Mucosa of rectum (tissue), 2 donors: ENCODE data around the gene SLC49A3.
"Not testable (repeated sequence)": the region's sequence is repeated elsewhere in the genome, so short reads cannot be mapped to it uniquely, and the experiment has no call there.

Experiments
- H3K27ac ChIP-seq, 2 donors: one replicate each; pipeline ENCODE4 v1.7.0; 2013; ENCODE audit warnings: inconsistent platforms in 2 of 2, low read depth in 2 of 2, low read length in 2 of 2
- H3K27me3 ChIP-seq, 2 donors: one replicate each; pipeline ENCODE4 v1.7.0; 2013; ENCODE audit warnings: low read length in 2 of 2; ENCODE audit not compliant: control insufficient read depth in 2 of 2, insufficient read depth in 2 of 2
- H3K36me3 ChIP-seq, 2 donors: one replicate each; pipeline ENCODE4 v1.7.0; 2013; ENCODE audit warnings: low read length in 2 of 2; ENCODE audit not compliant: control insufficient read depth in 2 of 2, insufficient read depth in 2 of 2
- H3K4me1 ChIP-seq, 2 donors: one replicate each; pipeline ENCODE4 v1.7.0; 2013; ENCODE audit warnings: low read length in 2 of 2, mild to moderate bottlenecking in 1 of 2; ENCODE audit not compliant: control insufficient read depth in 2 of 2, insufficient read depth in 2 of 2
- H3K4me3 ChIP-seq, 2 donors: one replicate each; pipeline ENCODE4 v1.7.0; 2013; ENCODE audit warnings: low read length in 2 of 2
- H3K9ac ChIP-seq, 2 donors: one replicate each; pipeline ENCODE4 v1.7.0; 2013; ENCODE audit warnings: low read length in 2 of 2, low read depth in 1 of 2, mild to moderate bottlenecking in 1 of 2
- H3K9me3 ChIP-seq, 2 donors: one replicate each; pipeline ENCODE4 v1.7.0; 2013; ENCODE audit warnings: low read length in 2 of 2; ENCODE audit not compliant: control insufficient read depth in 2 of 2
- donor health status: healthy.
- donor health status: Normal muscosa, but diverticular disease.

The SLC49A3 gene

DNA sequence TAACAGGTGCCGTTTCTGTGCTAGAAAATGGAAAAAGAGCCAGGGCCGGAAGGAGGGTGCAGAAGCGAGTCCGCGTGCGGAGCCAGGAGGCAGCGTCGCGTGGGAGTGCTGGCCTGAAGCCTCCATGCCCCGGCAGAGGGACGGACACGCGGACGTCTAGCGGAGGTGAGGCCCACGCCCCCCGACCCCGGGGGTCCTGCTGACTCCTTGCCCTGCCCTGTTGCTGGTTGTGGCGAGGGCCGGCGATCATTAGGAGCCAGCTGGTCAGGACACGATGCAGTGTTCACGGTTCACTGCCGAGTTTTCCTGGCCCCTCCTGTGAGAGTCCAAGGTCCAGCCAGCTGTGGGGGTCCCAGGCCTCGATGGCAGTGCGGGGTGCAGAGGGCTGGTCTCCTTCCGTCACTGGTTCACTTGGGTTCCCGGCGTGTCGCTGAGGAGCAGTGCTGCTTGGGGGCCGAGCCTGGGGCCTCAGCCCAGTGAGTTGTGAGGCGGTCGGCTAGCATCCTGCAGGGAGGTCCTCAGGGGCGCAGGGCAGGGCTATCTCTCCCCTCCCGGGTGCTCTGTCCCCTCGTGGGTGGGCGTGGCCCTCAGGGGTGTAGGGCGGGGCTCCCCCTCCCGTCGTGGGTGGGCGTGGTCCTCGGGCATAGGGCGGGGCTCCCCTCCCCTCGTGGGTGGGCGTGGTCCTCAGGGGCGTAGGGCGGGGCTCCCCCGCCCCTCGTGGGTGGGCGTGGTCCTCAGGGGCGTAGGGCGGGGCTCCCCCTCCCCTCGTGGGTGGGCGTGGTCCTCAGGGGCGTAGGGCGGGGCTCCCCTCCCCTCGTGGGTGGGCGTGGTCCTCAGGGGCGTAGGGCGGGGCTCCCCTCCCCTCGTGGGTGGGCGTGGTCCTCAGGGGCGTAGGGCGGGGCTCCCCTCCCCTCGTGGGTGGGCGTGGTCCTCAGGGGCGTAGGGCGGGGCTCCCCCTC is 42.3 kb upstream of the SLC49A3 start:
- not testable (repeated sequence) for H3K9ac ChIP-seq, H3K4me1 ChIP-seq, H3K9me3 ChIP-seq, H3K27ac ChIP-seq, H3K27me3 ChIP-seq, H3K4me3 ChIP-seq
- H3K36me3 ChIP-seq, result peaks cover 32 to 35% of the 10 kb centered on the region in 2 donors

DNA sequence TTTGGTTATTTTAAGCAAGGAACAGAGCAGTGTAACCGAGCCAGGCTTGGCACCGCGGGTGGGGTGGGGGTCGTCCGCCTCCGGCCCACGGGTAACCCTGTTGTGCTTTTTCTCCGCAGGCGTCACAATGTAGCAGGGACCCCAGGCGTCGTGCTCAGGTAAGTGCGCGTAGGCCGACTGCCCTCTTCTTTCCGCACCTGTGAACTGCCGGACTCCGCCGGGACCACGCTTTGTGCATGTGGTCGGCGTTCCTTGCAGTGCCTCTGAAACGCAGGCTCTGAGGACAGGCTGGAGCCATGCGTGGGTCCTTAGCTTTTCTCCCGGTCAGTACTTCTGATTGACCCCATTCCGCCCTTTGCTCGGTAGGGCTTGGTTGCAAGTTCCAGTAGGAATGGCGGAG is 41.6 kb upstream of the SLC49A3 start:
- no peak overlapping the region for H3K9ac ChIP-seq
- no peaks in the 10 kb centered on the region for H3K9me3 ChIP-seq
- H3K36me3 ChIP-seq, result peaks cover 30 to 32% of the 10 kb centered on the region in 2 donors
- H3K4me1 ChIP-seq, result peaks cover 0 to 2% of the 10 kb centered on the region in 2 donors
- no peaks in the 10 kb centered on the region for H3K27me3 ChIP-seq
- no peak overlapping the region for H3K27ac ChIP-seq
- H3K4me3 ChIP-seq, result no peak overlapping the region

DNA sequence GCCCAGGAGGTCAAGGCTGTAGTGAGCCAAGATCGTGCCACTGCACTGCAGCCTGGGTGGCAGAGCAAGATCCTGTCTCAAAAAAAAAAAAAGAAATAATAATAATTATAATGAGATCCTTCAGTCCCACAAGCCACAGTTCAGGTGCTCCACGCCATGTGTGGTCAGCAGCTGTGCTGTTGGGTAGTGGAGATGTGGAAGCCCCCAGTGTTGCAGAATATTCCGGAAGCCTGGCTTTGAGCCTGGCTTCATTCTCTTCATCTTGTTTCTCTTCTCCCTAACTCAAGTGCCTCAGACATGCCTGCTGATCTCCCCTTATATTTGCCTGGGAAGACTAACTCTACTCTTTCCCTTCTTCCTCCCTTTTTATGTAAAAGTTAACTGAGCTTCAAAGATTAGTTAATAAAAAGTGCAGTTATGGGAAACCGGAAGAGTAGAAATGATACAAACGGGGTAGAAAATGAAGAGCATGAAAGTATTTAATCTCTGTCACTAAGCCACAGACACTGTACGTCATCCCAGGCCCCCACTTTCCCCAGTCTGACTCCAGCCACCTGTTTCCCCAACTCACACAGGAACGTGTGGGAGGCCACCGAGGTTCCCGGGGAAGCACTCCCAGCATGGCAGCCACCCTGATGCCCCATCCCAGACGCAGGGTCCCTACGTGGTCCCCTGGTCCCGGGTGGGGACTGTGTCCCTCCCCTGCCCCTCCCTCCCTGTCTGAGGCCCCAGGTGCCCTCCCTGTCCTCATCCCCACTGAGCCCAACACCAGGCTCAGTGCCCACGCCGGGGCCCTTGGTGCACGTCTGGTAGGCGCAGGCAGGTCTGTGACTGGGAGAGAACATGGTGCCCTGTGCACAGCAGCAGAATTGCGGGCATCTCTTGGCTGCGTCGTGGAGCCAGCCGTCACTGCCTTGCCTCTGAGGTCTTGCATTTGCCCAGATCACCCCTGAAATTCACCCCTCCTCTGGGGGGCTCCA is 40.7 kb upstream of the SLC49A3 start:
- peaks cover 5 to 9% of the 10 kb centered on the region in 2 donors for H3K4me1 ChIP-seq
- H3K27me3 ChIP-seq, result no peaks in the 10 kb centered on the region
- H3K4me3 ChIP-seq, result no peak overlapping the region
- H3K9ac ChIP-seq, result no peak overlapping the region
- H3K36me3 ChIP-seq, result peaks cover 22 to 26% of the 10 kb centered on the region in 2 donors
- H3K9me3 ChIP-seq, result no peaks in the 10 kb centered on the region
- H3K27ac ChIP-seq, result no peak overlapping the region

DNA sequence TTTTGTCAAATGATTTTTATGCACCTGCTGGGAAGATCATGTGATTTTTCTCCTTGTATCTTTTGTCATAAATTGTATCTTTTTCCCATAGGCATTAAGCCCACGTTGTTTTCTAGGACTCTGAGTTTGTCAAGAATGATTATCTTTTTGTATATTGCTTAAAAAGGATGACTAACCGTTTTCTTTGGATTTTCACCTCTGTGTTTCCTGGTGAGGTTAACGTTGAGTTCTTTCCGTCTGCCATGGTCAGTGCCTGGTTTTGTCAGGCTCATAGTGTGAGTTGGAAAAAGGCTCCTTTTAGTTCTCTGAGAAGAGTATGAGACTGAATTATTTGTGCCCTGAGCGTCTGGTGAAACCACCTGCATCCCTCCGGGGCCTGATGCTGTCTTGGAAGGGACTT is 38.6 kb upstream of the SLC49A3 start:
- Histone ChIP-seq H3K36me3 (peaks cover 7 to 17% of the 10 kb centered on the region in 2 donors), H3K27ac (no peak overlapping the region), H3K9me3 (no peaks in the 10 kb centered on the region), H3K4me1 (peaks cover 11 to 12% of the 10 kb centered on the region in 2 donors), H3K27me3 (no peaks in the 10 kb centered on the region), H3K4me3 (no peak overlapping the region), H3K9ac (no peak overlapping the region)

DNA sequence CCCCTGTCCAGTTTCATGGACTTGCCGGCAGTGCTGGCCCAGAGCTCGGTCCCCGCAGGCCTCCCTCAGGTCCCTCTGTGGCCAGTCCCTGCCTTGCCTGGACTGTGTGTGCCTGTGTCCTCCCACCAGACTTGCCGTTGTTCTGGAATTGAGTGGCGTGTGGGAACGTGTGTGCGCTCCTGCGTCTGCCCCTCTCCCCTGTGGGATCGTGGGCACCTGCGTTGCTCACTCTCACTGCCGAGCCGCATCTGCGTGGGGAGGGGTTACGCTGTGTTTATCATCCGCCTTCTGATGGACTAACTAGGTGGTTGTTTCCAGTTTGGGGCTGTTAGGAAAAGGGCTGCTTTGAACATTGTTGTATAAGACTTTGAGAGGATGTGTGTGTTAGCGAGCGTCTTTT is 37.9 kb upstream of the SLC49A3 start:
- H3K4me1 ChIP-seq, result peaks cover 12% of the 10 kb centered on the region in 2 donors
- H3K27me3 ChIP-seq, result no peaks in the 10 kb centered on the region
- no peaks in the 10 kb centered on the region for H3K9me3 ChIP-seq
- H3K36me3 ChIP-seq, result peaks cover 7 to 13% of the 10 kb centered on the region in 2 donors
- H3K9ac ChIP-seq, result no peak overlapping the region
- no peak overlapping the region for H3K4me3 ChIP-seq
- no peak overlapping the region for H3K27ac ChIP-seq

DNA sequence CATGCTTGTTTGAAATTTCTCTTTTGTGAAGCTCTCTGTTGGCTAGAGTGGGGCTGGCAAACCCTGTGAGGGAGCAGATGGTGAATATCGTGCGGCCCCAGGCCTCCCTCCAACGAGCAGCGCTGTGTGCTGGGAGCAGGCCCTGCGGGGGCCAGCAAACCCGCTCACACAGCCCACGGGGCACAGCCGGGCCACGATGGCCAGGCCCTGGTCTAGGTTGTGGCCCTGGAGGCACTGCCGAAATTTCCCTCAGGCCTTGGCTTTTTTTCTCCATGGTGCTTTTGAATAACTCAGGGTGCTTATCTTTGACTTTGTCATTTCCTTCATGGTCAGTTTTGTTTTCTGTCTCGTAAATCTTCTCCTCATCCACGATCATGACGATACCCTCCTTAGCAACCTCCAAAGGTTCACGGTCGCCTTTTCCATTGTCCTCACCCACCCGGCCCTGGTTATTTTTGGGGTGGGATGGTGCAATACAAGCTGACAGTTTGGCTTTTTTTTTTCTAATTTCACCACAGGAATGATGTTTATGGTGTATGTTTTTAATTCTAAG is 37.4 kb upstream of the SLC49A3 start:
- Histone ChIP-seq H3K36me3 (peaks cover 7 to 13% of the 10 kb centered on the region in 2 donors), H3K27me3 (no peaks in the 10 kb centered on the region), H3K4me3 (no peak overlapping the region), H3K9ac (no peak overlapping the region), H3K27ac (no peak overlapping the region), H3K9me3 (no peaks in the 10 kb centered on the region), H3K4me1 (peaks cover 12 to 17% of the 10 kb centered on the region in 2 donors)

DNA sequence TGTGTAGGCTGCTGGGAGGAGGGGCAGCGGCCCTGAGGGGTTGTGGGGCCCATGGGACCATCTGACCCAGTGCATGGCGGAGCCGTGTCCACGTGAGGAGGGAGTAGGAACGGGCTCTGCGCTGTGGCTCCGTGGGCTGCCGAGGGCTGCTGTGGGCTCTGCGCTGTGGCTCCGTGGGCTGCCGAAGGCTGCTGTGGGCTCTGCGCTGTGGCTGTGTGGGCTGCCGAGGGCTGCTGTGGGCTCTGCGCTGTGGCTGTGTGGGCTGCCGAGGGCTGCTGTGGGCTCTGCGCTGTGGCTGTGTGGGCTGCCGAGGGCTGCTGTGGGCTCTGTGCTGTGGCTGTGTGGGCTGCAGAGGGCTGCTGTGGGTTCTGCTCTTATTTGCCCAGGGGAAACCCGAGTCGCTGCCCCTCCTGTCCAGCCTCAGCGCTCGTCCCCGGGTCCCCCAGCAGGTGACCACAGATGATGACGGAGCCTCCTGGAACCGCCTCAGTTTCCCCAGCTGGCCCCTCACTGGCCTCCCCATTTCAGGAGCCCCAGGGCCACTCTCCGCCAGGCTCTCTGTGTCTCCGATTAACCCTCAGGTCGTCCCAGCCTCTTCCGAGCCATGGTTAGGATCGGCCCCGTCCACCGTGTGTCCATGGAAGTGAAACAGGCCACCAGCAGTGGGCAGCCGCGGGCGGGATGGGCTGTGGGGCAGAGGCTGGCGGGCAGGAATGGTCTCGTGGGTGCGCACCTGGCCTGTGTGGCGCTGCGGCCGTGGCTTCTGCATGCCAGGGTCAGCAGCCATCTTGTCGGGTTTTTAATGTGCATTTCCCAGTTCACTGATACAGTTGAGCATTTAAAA is 36.7 kb upstream of the SLC49A3 start:
- Histone ChIP-seq H3K9me3 (no peaks in the 10 kb centered on the region), H3K4me3 (no peak overlapping the region), H3K36me3 (peaks cover 2 to 6% of the 10 kb centered on the region in 2 donors), H3K4me1 (peaks cover 12 to 18% of the 10 kb centered on the region in 2 donors), H3K9ac (no peak overlapping the region), H3K27ac (no peak overlapping the region), H3K27me3 (no peaks in the 10 kb centered on the region)

DNA sequence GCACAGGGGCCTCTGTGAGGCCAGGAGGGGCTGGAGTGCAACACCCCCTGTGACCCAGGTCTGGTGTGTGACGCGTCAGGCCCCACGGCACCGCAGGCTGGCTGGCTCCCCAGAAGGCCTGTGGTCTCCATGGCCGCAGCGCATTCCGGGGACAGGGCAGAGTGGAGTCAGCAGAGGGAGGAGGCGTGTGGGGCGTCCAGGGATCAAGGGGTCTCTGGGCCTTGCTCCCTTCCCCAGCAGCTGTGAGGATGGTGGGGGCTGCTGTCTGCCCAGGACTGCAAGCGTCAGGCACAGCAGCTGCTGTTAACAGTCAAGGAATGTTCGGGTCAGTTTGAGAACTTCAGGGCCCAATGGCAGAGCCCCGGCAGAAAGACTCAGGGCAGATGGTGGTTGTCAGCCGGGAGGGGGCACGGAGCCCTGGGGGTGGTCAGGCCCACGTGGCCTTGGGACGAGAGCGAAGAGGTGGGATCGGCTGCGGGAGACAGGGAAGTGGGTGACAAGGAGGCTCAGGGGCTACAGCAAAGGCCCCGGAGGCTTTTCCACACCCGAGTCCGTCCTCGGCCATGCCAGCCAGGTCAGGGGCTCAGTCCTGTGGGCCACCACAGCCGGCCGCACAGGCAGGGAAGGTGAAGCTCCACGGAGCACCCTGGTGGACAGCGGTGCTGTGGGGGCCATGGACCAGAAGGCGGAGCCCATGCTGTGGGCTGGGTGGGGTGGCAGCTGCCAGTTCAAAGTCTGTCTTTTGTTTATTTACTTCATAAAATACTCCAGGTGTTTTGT is 35.0 kb upstream of the SLC49A3 start:
- Histone ChIP-seq H3K9ac (peak overlapping the region in 1 of 2 donors; percentile 34), H3K27ac (no peak overlapping the region), H3K36me3 (peaks cover 4 to 5% of the 10 kb centered on the region in 2 donors), H3K9me3 (no peaks in the 10 kb centered on the region), H3K27me3 (no peaks in the 10 kb centered on the region), H3K4me1 (peaks cover 12 to 18% of the 10 kb centered on the region in 2 donors), H3K4me3 (no peak overlapping the region)
